Keratinocyte (primary cell): Measurements from ENCODE around the gene PPP2R5A. TPM values are rescaled to one million over a fixed set of nuclear protein-coding genes. Genes with fewer than 3 reads are reported as not detected.

Experiments
- DNase-seq: peaks from one replicate; pipeline ENCODE4 v3.0.0-alpha.2; 2011; ENCODE audit warnings: low read depth, missing footprints, low spot score
- FAIRE-seq: peaks from 2 replicates; lab custom pipeline; 2011; peaks lifted over from hg19 to GRCh38; lab: Jason Lieb, UNC
- H2AFZ ChIP-seq: 2 replicates; pipeline ENCODE4 v1.6.0; 2012; ENCODE audit warnings: low read length, control low read depth, inconsistent platforms; ENCODE audit not compliant: control insufficient read depth
- H3K27ac ChIP-seq: 2 replicates; pipeline ENCODE4 v1.5.1; 2011; ENCODE audit warnings: low read length; ENCODE audit not compliant: control insufficient read depth, insufficient read depth
- H3K27me3 ChIP-seq: 3 replicates; pipeline ENCODE4 v1.6.0; 2011; ENCODE audit warnings: low read length; ENCODE audit not compliant: control insufficient read depth, insufficient read depth; ENCODE audit errors: extremely low read depth
- H3K36me3 ChIP-seq, 2 experiments: 2 replicates in 1 of 2; 3 replicates in 1 of 2; pipeline ENCODE4 v1.5.1; 2011; ENCODE audit warnings: low read length in 2 of 2, mild to moderate bottlenecking in 1 of 2; ENCODE audit not compliant: control insufficient read depth in 2 of 2, insufficient read depth in 2 of 2; ENCODE audit errors: extremely low read depth in 1 of 2
- H3K4me1 ChIP-seq: 3 replicates; pipeline ENCODE4 v1.5.1; 2011; ENCODE audit warnings: low read length; ENCODE audit not compliant: control insufficient read depth, insufficient read depth; ENCODE audit errors: extremely low read depth
- H3K4me2 ChIP-seq: 3 replicates; pipeline ENCODE4 v1.6.0; 2011; ENCODE audit warnings: low read depth, low read length; ENCODE audit not compliant: control insufficient read depth, insufficient read depth; ENCODE audit errors: extremely low read depth
- H3K4me3 ChIP-seq, 3 experiments: fragments of 200-600 bp in 1 of 3; sonication (generic) in 1 of 3; 2 replicates in 2 of 3; 3 replicates in 1 of 3; pipeline ENCODE4 v1.5.1; 2011 to 2016; ENCODE audit warnings: low read length in 3 of 3, mild to moderate bottlenecking in 3 of 3, control low read depth in 2 of 3, inconsistent platforms in 1 of 3, low read depth in 1 of 3, mixed read lengths in 1 of 3, mixed run types in 1 of 3, moderate library complexity in 1 of 3; ENCODE audit not compliant: control insufficient read depth in 2 of 3, insufficient read depth in 2 of 3; ENCODE audit errors: extremely low read depth in 1 of 3
- H3K79me2 ChIP-seq: 2 replicates; pipeline ENCODE4 v1.6.0; 2012; ENCODE audit warnings: low read length; ENCODE audit not compliant: control insufficient read depth, insufficient read depth
- H3K9ac ChIP-seq: 3 replicates; pipeline ENCODE4 v1.6.0; 2011; ENCODE audit warnings: low read length; ENCODE audit not compliant: control insufficient read depth, insufficient read depth; ENCODE audit errors: extremely low read depth
- H3K9me1 ChIP-seq: 3 replicates; pipeline ENCODE4 v1.6.0; 2011; ENCODE audit warnings: low read length; ENCODE audit not compliant: control insufficient read depth, insufficient read depth; ENCODE audit errors: extremely low read depth
- H3K9me3 ChIP-seq: 2 replicates; pipeline ENCODE4 v1.5.1; 2012; ENCODE audit warnings: low read depth, low read length; ENCODE audit not compliant: control insufficient read depth
- H4K20me1 ChIP-seq: 3 replicates; pipeline ENCODE4 v1.6.0; 2011; ENCODE audit warnings: low read length; ENCODE audit not compliant: control insufficient read depth, insufficient read depth; ENCODE audit errors: extremely low read depth
- CTCF ChIP-seq, 3 experiments: IDR thresholded peaks in 1 of 3; conservative IDR thresholded peaks in 1 of 3; optimal IDR thresholded peaks in 1 of 3; 2 replicates in 2 of 3; 3 replicates in 1 of 3; pipeline versions ENCODE3 to v1.5.1; 2011; ENCODE audit warnings: low read length in 3 of 3, mild to moderate bottlenecking in 3 of 3, moderate library complexity in 2 of 3, control low read depth in 1 of 3, inconsistent platforms in 1 of 3; ENCODE audit not compliant: insufficient read depth in 2 of 3; ENCODE audit errors: extremely low read depth in 1 of 3
- EZH2 ChIP-seq: IDR thresholded peaks from one replicate; pipeline ENCODE4 v1.6.1; 2012; ENCODE audit warnings: inconsistent platforms, mild to moderate bottlenecking, low read length, moderate library complexity
- dilution Hi-C: fragments of 300-500 bp; cut with MboI; formaldehyde crosslinking; loops from one replicate; pipeline ENCODE4 v1.7.0; 2020; ENCODE audit warnings: low sequenced_read_pairs; ENCODE audit not compliant: extremely low pct_ligation_motif_present
- polyA plus RNA-seq, 5 experiments: library from polyadenylated mRNA; depleted of rRNA in 3 of 5; stranded (reverse) in 3 of 5; stranded (forward) in 1 of 5; unstranded in 1 of 5; fragments of >200 nt; gene quantifications; 1 replicate in 1 of 5; 2 replicates in 3 of 5; 3 replicates in 1 of 5; pipeline versions ENCODE4 v1.2.1 to v1.2.3, GENCODE V29; 2011 to 2012; ENCODE audit warnings: missing spikeins in 2 of 5, low read depth in 1 of 5, low replicate concordance in 1 of 5

PPP2R5A gene
- polyA plus RNA-seq, 1 donor (not counting 4 experiments of a cell fraction or from before 2014, with no cell fraction given) = 26.2 TPM

- Histone ChIP-seq H3K36me3 (peaks cover 2 to 4% of the 10 kb centered on the region in 2 experiments), H3K4me2 (no peak overlapping the region), H3K27me3 (no peaks in the 10 kb centered on the region), H3K9me3 (no peaks in the 10 kb centered on the region), H4K20me1 (no peaks in the 10 kb centered on the region), H2AFZ (no peak overlapping the region), H3K9ac (no peak overlapping the region), H3K27ac (no peak overlapping the region), H3K4me3 (no peak overlapping the region), H3K79me2 (no peaks in the 10 kb centered on the region), H3K9me1 (no peaks in the 10 kb centered on the region), H3K4me1 (no peaks in the 10 kb centered on the region)
- peak; percentile 85 to 93 (median 85) for TF ChIP-seq CTCF (optimal IDR thresholded peaks at IDR 0.05 in 1 of 3, IDR thresholded peaks at IDR 0.05 in 1 of 3, conservative IDR thresholded peaks at IDR 0.05 in 1 of 3; ENCODE audit: extremely low read depth in 1 of 3, insufficient read depth in 2 of 3, low read length in 3 of 3)
- TF ChIP-seq EZH2 = no peak
- dilution Hi-C loops = no loop called here
- DNase-seq (peak; percentile 61), FAIRE-seq (peak; percentile 85)
These were observed 82.9 kb downstream of the PPP2R5A start for GRCh38 chr1:212368073-212368484.

GRCh38 chr1:212375986-212376385, 90.8 kb downstream of the PPP2R5A start:
- Histone ChIP-seq H3K9me1 (no peaks in the 10 kb centered on the region), H2AFZ (no peak overlapping the region), H3K4me3 (no peak overlapping the region), H4K20me1 (no peaks in the 10 kb centered on the region), H3K36me3 (peaks cover 9 to 16% of the 10 kb centered on the region in 2 experiments), H3K27ac (no peak overlapping the region), H3K79me2 (no peaks in the 10 kb centered on the region), H3K27me3 (no peaks in the 10 kb centered on the region), H3K9me3 (no peaks in the 10 kb centered on the region), H3K4me2 (no peak overlapping the region), H3K4me1 (no peaks in the 10 kb centered on the region), H3K9ac (no peak overlapping the region)
- FAIRE-seq (no peak), DNase-seq (no peak)
- dilution Hi-C loops = no loop called here
- TF ChIP-seq CTCF (optimal IDR thresholded peaks at IDR 0.05 in 1 of 3, IDR thresholded peaks at IDR 0.05 in 1 of 3, conservative IDR thresholded peaks at IDR 0.05 in 1 of 3; ENCODE audit: extremely low read depth in 1 of 3, insufficient read depth in 2 of 3, low read length in 3 of 3) = no peak
- no peak for TF ChIP-seq EZH2
